Measurements from ENCODE around the gene PDE3B.

DNA sequence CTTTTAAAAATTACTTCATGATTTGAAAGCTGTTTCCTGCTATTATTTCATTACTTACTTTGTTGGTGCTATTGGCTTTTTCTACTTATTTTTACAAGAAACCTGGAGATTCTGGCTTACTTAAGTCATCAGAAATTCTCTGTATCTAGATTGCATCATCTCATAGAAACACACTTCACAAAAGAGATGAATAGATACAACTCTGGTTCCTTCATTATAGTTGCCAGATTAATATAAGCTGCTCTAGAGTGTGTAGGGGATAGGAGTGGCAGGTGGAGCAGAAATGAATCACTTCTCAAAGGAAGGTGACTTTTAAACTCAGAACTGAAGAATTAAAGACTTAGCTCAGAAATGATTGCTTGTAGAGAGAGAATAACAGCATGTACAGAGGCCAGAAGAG, 228.4 kb downstream of the PDE3B start:
- TF ChIP-seq, protein P1, sequence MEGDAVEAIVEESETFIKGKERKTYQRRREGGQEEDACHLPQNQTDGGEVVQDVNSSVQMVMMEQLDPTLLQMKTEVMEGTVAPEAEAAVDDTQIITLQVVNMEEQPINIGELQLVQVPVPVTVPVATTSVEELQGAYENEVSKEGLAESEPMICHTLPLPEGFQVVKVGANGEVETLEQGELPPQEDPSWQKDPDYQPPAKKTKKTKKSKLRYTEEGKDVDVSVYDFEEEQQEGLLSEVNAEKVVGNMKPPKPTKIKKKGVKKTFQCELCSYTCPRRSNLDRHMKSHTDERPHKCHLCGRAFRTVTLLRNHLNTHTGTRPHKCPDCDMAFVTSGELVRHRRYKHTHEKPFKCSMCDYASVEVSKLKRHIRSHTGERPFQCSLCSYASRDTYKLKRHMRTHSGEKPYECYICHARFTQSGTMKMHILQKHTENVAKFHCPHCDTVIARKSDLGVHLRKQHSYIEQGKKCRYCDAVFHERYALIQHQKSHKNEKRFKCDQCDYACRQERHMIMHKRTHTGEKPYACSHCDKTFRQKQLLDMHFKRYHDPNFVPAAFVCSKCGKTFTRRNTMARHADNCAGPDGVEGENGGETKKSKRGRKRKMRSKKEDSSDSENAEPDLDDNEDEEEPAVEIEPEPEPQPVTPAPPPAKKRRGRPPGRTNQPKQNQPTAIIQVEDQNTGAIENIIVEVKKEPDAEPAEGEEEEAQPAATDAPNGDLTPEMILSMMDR (IDR thresholded peaks at IDR 0.05): no peak
- no peak for TF ChIP-seq POLR2A (IDR thresholded peaks at IDR 0.05)

Measured in adrenal gland (tissue), 5 donors.